CD4-positive, alpha-beta T cell treated with Interleukin-6 for 4 hours (primary cell): Measurements from ENCODE around the gene EXOC4.
A peak's percentile ranks its signal among the peaks of the same experiment; 100 is the strongest.

Source experiments
- DNase-seq: peaks from one replicate; pipeline ENCODE4 v3.0.0-alpha.2; 2020; ENCODE audit warnings: mixed read lengths

EXOC4 gene

DNA sequence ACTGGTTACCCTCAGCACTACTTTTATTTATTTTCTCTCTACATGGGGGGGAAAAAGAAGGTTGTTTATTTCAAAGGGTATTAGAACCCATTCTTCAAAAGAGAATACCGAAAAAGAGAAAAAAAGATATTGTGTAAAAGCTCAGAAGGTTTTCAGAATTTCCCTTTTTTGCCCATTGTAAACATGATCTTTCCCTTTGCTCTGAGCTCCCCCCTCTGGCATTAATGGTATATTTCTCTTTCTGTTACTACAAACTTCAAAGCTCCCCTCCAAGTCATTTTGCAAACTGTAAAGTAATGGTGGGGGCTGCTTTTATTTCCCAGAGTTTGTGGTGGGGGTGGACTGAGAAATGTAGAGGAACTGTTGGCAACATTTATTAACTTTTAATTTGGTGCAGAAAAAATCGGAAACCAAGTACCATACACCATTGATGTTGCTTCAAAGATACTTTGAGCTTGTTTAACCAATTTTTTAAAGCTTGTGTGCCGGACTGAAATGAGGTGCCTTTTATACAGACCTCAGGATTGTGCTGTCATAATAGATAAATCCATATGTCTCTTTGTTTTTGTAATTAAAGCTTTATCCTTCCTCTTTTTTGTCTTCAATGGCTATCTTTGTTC lies 181.5 kb downstream of the EXOC4 start:
- peak; percentile 4 for DNase-seq

GRCh38 chr7:133436014-133436428 lies 183.1 kb downstream of the EXOC4 start:
- DNase-seq, result no peak

DNA sequence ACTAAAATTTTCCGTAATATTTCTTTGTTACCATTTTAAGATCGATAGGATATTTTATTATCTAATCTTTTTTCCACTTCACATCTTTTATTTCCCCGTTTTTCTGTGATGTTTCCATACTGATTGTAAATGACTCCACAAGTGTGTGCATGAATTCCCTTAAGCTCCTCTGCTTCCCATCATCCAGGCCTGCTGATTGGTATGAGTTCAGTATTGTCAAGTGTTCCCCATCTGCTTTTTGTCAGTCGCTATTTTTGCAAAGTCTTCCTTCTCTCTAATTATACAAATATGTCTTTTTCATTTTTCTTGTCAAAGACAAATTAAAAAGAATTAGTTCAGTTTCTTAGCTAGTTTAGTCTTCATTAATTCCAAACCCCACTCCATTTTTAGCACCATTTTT lies 184.7 kb downstream of the EXOC4 start:
- no peak for DNase-seq

DNA sequence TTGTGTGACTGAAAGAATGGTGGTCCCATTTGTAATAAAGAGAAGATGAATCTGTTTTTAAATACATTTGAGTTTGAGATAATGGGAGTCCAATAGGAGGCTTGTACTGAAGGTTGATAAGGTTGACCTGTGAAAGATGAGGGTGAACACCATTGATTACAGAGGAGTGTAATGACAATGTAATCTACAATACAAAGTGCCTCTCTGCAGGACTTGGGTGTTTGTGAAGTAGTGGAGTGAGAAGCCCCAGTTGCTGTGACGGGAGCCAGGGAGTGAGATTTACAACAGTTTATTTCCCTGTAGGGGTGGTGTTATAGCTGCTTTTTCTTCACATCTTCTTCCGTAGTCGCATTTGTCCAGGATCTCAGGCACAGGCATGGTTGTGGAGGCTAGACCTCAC lies 189.9 kb downstream of the EXOC4 start:
- no peak for DNase-seq

DNA sequence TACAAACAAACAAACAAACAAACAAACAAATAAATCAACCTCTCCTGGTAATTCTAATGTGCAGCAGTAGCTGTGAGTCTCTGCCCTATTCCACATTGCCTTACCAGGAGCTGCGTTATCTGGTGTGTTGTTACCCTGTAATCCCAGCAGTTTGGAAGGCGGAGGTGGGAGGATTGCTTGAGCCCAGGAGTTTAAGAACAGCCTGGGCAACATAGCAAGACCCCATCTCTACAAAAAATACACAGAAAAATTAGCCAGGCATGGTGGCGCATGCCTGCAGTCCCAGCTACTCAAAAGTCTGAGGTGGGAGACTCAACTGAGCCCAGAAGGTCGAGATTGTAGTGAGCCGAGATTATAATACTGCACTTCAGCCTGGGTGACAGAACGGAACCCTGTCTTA lies 192.7 kb downstream of the EXOC4 start:
- no peak for DNase-seq

DNA sequence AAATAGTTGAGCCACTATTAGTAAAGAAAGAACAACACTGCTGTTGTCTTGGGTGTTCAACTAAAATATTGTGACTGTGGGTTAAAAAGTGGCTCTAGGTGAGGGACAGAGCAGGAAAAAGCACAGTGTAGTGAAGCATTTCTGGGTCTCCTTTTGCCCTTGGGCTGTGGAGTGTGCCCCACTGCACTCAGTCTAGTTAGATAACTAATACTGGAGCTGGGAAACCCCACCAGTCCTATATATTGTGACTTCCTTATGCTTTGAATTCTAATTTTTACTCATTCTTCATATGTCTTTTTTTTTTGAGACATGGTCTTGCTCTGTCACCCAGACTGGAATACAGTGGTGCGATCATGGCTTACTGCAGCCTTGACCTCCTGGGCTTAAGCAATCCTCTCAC lies 195.1 kb downstream of the EXOC4 start:
- DNase-seq, result no peak

DNA sequence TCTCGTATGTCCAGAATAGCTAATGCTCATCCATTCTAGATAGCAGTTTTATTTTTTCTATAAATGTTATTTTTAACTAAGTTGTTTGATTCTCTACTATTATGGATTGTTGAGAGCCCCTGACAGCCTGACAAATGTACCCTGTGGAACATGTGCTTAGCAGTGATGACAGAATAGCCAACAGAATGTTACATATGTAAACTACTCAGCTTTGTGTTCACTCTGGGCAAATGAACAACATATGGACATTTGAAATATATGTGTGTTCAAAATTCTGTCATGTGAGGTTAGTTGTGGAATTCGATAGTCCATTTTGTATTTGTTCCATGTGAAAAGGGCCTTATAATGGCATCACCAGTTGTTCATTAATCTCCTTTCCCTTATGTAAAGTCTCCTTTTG lies 199.7 kb downstream of the EXOC4 start:
- DNase-seq, result no peak

DNA sequence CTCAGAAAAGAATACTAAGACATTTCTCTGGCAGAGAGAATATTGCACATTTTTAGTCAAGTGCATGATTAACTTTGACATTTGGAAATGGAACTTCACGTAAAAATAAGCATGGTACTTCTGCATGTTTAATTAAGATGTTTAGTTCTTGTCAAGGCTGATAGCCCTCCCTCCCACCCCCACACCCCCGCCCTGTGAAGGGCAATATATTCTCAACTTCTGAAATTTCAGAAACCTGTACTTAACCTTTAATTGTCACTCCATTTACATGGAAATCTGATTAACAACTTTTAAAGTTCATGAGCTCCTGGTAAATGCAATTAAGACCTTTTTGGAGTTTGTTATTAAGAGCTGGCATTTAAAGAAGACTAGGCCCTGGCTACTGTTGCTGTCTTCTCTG lies 205.8 kb downstream of the EXOC4 start:
- no peak for DNase-seq

DNA sequence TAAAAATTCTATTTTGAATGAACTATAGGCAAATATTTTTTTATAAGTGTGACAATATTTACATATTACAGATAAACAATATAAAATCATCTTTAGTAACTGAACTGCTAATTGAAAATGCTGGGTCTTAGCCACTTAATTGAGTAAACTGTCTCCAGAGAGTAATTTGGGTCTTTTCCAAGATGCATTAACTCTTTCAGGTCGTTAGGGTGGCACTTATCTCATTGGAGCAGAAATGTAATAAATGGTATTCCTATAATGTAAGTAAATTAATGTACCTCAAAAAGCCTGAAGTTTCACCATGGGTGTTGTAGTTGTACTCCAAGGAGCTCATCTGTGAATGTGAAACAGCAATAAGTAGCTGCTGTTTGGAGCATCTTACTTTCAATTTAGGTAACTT lies 208.5 kb downstream of the EXOC4 start:
- no peak for DNase-seq

DNA sequence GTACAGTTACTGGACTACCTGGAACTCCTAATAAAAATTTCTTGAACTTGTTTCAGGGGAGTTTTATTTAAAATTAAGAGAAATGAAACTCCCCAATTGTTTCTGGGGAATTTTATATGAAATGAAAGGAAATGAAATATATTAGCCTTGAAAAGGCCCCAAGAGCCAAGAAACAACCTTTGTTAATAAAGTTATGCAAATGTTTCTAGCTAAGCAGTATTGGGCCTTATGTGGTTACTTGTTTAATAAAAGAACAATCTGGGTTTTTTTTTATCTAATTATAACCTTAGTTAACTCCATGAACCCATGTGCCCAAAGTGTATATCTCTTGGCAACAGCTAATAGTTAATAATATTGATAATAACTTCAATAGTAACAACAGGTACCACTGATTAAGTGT lies 222.8 kb downstream of the EXOC4 start:
- no peak for DNase-seq

- no peak for DNase-seq
Measured at GRCh38 chr7:133477791-133478190, 224.9 kb downstream of the EXOC4 start.

DNA sequence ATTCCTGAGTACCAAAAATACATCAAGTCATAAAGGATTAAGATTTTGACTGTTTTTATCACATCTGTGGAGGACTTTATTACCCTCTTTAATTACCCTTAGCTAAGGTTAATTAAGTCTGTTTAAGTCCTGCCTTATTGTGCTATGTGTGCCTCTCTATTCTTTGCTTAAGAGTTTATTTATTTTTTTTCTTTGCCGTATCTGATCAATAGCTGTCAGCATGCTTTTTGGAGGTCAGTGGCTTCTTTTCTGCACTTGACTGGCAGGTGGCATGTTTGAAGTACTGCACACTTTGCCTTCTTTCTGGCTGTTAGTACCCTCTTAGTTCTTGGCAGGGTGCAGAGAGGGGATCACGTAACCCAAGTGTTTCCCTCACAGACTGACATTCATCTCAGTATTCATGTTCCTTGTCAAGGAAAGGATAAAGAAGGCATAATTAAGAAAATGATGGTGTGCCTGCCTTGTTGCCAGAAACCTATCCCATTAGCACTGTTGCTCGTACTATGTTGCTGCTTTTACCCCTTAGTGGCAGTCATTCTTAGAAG lies 225.8 kb downstream of the EXOC4 start:
- no peak for DNase-seq

GRCh38 chr7:133479456-133480065 lies 226.7 kb downstream of the EXOC4 start:
- DNase-seq, result no peak

DNA sequence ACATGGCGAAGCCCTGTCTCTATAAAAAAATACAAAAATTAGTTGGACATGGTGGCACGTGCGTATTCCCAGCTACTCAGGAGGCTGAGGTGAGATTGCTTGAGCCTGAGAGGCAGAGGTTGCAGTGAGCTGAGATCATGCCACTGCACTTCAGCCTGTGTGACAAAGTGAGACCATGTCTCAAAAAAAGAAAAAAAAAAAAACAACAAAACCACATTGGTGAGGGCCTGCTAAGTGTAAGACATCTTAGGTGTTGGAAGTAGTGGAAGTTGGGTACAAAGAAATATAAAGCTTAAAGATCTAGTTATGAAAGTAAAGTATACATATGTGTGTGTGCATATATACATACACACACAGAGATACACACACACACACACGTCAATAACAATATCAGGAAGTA lies 228.0 kb downstream of the EXOC4 start:
- no peak for DNase-seq

DNA sequence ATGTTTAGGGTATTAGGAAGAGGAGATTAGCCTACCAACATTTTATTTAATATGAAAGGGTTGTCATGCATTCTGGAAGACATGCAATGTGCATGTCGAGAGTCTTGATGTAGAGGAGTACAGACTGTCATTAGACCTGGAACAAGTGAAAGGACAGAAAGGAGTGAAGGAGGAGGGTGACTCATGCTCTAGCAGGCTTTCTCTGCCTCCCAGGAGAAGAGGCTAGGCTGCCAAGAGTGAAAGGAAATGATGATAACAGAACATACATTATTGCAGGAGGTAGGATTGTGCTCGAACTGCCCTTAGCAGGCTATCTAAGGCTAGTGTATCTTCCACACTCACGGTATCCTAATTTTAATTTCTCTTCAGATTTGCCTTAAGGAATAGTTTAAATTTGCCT lies 228.8 kb downstream of the EXOC4 start:
- no peak for DNase-seq

DNA sequence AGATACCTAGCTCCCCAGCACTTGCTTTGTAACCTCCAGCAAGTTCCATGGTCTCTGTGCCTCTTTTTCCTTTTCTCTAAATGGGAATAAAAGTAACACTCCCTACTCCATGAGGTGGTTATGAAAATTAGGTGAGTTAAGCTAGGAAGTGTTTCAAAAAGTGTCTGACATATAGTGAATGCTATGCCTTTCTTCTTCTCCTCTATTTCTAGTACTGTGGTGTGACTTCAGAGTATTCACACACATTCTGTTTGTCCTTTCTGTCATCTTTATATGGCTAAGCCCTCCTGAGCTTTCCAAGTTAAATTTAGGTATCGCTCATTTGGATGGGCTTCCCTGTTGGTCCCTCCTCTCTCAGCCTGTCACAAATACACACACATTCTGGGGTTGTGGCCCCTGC lies 229.7 kb downstream of the EXOC4 start:
- no peak for DNase-seq

DNA sequence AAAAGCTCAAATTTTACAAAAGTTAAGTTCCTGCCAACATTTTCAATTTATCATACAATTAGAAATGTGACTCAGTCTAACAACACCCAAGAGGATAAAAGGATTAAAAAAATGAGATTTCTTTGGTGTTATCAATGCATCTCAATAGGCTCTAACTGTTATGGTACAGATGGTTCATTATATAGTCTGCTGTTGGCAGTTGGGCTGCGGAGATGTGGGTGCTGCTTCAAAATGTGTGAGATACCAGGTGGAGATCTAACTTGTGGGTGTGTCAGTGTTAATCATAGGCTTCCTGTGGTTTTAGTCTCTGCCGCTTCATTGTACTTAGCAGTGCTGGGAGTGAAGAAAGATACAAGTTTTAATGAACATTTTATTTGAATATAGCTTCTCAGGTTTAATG lies 231.2 kb downstream of the EXOC4 start:
- DNase-seq, result peak; percentile 55

- DNase-seq, result no peak
Measured at GRCh38 chr7:133489906-133490305, 237.0 kb downstream of the EXOC4 start.

GRCh38 chr7:133491201-133491691 lies 238.4 kb downstream of the EXOC4 start:
- no peak for DNase-seq

DNA sequence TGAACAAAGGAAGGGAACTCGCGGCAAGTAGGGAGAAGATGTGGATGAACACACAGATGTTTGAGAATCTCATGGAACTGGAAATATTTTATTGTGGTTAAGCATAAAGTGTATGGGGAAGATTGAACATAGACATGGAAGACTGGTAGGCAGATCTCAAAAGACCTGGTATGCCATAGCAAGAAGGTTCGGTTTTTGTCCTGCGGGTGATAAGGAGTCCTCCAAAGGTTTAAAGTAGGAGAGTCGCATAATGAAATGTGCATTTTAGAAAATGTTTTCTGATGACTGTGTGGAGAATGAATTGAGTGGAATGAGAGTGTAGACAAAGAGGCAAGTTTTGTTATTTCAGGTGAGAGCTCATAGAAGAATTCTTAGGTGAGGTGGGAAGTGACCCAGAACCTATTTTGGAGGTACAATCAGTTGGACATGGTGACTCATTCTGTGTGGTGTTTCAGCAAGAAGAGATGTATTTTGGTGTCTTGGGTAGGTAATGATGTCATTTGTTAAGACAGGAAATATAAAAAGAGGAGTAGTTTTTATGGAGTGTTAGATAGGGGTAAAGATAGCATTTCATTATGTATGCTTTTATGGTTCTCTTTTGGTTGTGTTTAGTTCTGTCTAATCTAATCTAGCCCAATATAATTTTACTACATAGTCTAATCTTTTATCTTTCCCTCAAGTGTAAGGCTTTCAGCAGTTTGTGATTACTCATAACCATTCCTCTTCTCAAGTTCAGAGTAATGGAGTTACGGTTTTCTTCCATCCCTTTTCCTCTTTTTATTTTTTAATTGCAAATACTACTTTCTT lies 239.2 kb downstream of the EXOC4 start:
- no peak for DNase-seq

- no peak for DNase-seq
Measured at GRCh38 chr7:133497061-133497460, 244.2 kb downstream of the EXOC4 start.

- DNase-seq, result no peak
Measured at GRCh38 chr7:133501771-133502170, 248.9 kb downstream of the EXOC4 start.

DNA sequence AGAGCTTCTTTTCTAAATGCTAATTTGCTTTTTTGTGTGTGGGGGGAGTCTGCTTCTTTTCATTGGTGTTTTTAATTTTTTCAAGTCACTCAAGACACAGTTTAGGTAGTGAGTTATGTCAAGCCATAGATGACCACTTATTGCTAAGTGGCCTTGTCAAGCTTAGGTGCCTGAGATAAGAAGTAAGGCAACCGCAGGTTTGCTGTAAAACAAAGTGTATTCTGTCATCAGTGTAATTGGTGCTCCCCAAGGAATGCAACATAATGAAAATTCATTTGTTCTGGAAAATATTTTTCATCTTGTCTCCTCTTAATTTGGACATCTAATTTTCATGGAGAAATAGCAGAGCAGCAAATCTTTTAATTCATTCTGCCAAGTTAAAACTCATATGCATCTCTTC lies 249.6 kb downstream of the EXOC4 start:
- DNase-seq, result no peak

DNA sequence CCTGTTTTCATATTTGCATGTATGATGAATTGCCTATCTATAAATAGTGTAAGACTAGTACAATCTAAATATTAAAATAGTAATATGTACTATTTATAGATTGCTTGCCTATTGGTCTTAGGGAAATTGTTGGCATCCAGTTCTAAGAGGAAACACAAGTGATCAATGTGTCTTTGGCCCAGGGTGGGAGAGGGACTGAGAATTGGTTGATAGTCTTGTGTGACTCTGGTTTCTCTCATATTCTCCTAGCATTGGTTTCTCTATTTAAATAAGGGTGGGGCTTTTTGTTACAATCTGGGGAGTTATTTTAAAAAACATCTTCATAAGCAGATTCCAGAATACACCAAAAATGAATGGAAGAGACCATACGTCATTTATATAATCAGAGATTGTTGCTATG lies 250.1 kb downstream of the EXOC4 start:
- DNase-seq, result no peak
